ENCODE data around the gene GLIS1.

GLIS1 gene

DNA sequence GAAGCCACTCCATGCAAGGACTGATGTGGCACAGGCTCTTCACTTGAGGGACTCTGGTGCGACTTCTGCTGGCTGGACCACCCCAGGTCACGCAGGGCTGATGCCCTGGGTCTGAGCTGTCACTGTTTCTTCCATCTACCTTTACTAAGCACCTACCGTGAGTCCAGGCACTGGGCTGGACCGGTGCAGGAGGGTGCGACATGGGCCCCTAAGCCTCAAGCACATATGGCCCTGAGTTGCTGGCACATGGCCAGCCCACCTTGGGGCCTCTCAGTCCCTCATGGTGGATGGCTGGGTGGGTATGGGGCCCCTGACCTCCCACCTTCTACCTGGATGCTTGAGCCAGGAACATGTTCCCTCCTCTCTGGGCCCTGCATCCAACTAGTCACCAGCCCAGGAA, 203.7 kb downstream of the GLIS1 start:
- no peak for DNase-seq (ENCODE audit: low read depth in 2 of 2)

- DNase-seq (ENCODE audit: low read depth in 2 of 2) = no peak
Measured at GRCh38 chr1:53532912-53533311, 206.1 kb downstream of the GLIS1 start.

GRCh38 chr1:53532377-53532776, 206.6 kb downstream of the GLIS1 start:
- DNase-seq (ENCODE audit: low read depth in 2 of 2) = no peak

DNA sequence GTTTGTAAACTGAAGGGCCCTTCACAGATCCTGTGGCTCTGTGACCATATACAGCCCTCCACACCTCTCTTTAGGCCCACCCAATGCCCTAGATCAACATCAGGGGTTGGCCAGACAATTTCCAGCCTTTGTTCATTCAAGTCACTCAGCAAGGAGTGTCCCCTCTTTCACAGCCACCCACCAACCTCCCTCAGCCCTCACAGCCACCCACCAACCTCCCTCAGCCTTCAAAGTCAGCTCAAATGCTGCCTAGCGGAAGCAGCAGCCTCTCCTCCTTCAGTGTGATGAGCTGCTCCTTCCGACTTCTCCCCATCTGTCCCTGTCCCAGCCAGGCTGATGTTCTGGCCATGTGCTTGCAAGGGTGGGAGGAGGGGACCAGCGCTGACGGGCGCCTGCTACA, 208.4 kb downstream of the GLIS1 start:
- DNase-seq (ENCODE audit: low read depth in 2 of 2) = no peak

- DNase-seq (ENCODE audit: low read depth in 2 of 2) = no peak
Measured at GRCh38 chr1:53529555-53529954, 209.4 kb downstream of the GLIS1 start.

GRCh38 chr1:53527368-53527767, 211.6 kb downstream of the GLIS1 start:
- DNase-seq (ENCODE audit: low read depth in 2 of 2) = no peak

GRCh38 chr1:53526451-53527101, 212.4 kb downstream of the GLIS1 start:
- DNase-seq (ENCODE audit: low read depth in 2 of 2) = no peak

- DNase-seq (ENCODE audit: low read depth in 2 of 2) = no peak
Measured at GRCh38 chr1:53525595-53525994, 213.4 kb downstream of the GLIS1 start.

DNA sequence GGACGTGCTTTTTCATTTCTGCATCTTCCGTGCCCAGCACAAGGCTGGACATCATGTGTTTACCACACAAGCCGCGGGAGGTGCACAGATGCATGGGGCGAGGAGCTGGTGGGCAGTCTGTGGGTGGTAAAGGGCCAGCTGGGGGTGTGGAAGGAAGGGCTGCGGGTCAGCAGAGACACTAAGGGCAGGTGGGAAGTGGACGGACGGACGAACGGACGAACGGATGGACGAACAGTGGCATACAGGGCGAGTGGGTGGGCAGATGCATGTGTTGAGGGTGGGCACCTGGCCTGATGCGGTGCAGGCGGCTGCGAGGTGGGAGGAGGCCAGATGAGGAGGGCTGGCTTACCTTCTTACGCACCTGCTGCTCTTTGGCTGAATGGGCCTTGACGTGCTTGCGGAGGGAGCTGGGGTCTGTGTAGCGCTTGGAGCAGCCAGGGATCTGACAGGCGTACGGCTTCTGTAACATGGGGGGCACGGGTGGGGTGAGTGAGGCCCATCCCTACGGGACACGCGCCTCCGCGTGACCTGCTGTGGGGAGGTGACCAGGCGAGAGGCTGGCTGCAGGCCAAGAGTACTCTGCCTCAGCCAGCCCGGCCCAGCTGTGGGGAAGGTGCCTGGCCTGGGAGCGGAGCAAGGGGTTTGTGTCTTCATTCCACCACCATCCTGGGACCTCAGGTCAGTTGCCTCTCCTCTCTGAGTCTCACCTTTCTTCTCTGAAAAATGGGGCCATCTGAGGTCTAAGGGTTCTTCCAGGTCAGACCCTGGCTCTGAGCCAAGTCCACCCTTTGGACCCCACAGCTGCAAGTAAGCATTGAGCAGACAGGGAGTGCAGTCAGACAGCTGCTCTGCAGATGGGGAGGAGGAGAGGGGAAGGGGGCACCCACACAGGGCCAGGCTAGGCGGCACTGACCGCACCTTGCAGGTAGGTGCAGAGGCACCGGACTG, 214.3 kb downstream of the GLIS1 start:
- no peak for DNase-seq (ENCODE audit: low read depth in 2 of 2)

GRCh38 chr1:53521924-53522552, 216.9 kb downstream of the GLIS1 start:
- DNase-seq (ENCODE audit: low read depth in 2 of 2) = no peak

GRCh38 chr1:53520481-53520880, 218.5 kb downstream of the GLIS1 start:
- DNase-seq (ENCODE audit: low read depth in 2 of 2) = no peak

DNA sequence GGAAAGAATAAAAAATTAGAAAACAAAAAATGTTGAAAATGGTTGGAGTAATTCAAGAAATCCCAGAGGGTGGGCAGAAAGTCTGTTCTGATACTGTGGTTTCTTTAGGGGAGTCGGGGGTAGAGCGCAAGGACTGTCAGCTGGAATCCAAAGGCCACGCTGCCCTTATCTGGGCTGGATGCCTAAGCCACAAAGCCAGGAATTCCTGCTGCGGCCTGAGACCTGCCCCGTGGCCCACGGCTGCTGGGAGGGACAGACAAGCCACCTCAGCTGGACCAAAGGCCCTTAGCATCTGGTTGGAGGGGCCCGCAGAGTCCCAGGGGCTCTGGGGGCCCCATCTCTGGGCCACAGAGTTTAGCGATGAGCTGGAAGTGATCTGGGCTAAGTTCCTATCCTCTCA, 219.5 kb downstream of the GLIS1 start:
- DNase-seq (ENCODE audit: low read depth in 2 of 2) = no peak

DNA sequence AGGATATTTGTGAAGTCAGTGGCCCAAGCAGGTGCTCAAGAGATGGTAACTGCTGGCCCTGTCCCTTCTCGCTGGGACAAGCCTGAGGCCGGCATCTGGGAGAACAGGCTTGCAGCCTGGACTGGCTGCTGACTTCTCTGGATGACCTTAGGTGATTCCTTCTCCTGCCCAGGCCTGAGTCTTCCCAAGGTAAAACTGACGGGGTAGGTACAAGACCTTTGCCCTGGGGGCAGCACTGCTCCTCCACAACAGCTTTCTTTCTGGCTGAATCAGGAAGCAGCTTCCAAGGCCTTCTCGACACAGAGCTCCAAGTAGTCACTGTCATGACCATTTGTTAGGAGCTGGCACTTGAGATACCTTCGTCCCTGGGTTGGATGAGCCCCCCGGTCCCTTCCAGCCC, 220.2 kb downstream of the GLIS1 start:
- no peak for DNase-seq (ENCODE audit: low read depth in 2 of 2)

DNA sequence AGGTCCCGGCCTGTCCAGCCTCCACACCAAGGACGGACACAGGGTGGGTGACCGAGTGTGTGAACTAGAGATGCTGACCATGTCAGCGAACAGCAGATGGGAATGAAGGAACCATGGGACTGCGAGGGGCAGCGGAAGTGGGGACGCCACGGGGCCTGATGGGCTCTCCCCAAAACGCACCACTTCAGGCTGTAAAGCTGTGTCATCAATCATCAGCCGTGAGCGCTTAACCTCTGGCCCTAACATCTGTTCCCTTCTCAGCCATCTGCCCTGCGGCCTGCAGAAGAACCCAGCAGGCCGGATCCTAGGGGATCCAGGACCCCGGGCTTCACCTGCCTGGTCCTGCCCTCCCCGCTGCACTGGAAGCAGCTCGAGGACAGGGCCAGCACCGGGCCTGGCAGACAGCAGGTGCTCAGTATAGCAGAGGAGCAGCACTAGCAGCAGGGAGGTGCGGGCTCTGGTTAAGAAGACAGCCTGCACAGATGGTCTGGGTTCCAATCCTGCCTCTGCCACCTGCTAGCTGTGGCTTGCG, 221.1 kb downstream of the GLIS1 start:
- DNase-seq (ENCODE audit: low read depth in 2 of 2) = no peak

- no peak for DNase-seq (ENCODE audit: low read depth in 2 of 2)
Measured at GRCh38 chr1:53517109-53517508, 221.9 kb downstream of the GLIS1 start.

GRCh38 chr1:53516181-53516580, 222.8 kb downstream of the GLIS1 start:
- no peak for DNase-seq (ENCODE audit: low read depth in 2 of 2)

DNA sequence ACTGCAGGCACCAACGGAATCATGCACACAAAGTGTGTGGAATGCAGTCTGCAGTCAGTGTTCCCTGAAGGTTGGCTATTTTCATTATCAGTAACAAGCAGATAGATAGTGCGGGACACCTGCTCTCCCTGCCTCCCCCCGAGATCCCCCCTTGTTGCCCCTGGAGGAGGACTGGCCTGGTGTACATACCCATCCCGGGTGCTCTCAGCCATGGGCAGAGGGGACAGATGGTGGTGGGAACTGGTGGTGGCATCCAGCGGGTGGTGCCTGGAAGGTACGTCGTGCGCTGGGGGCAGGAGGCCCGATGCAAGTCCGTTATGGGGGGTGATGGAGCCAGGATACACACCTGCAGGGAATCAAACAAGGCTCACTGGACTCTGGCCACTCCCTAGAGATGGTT, 224.5 kb downstream of the GLIS1 start:
- no peak for DNase-seq (ENCODE audit: low read depth in 2 of 2)

DNA sequence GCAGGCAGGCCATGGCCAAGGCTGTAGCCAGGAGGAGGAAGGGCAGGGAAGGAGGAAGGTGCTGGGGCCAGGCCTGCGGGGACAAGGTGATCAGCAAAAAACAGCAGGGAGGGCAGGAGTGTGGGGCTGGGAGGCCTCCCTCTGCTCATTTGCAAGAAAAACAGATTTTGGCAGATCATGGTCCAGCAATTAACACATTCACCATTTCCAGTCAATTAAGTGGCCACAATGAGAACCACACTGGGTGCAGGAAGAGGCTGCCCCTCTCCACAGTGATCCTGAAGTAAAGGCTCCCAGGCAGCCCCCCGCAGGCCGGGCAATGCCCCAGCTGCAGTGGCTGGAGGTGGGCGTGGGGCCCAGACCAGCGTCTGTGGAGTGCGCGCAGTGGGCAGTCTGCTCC, 225.1 kb downstream of the GLIS1 start:
- DNase-seq (ENCODE audit: low read depth in 2 of 2) = no peak

DNA sequence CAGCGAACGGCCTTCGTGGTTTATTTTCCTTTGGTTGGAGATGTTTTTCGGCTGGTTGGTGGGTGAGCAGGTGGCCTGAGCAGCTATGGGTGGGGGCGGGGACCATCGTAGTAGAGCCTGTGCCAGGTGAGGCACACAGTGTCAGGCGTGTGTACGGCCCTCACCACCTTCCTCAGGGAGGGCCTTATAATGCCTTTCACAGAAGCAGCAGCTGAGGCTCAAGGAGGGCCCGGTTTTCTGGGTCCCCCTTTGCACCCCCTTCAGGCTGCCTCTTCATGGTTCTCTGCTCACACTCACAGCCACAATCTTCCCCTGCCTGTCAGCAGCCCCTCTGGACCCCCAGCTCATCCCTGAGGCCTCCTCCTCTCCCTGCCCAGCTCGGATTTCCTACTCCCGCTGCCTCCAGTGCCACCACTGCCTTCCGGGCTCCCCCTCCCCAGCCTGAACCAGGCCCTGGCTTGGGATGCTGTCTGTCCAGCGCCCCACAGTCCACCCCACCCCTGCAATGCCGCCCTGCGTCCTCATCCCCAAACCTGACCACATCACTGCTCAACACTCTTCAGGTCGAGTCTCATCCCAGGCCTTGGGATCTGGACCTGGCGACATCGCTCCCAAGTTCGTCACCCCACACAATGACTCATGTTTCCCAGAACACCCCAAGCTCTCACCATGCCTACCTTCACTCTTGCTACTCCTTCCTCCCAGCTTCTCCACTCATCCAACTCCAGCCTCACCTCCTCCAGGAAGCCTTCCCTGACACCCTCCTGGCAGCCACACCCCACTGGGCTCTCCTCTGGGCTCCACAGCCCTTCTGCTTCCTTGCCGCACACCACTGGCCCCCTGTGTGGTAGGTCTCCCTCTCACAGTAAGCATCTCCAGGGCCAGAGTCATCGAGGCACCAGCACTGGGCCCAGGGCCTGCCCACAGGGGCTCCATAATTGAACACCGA, 225.9 kb downstream of the GLIS1 start:
- no peak for DNase-seq (ENCODE audit: low read depth in 2 of 2)

DNA sequence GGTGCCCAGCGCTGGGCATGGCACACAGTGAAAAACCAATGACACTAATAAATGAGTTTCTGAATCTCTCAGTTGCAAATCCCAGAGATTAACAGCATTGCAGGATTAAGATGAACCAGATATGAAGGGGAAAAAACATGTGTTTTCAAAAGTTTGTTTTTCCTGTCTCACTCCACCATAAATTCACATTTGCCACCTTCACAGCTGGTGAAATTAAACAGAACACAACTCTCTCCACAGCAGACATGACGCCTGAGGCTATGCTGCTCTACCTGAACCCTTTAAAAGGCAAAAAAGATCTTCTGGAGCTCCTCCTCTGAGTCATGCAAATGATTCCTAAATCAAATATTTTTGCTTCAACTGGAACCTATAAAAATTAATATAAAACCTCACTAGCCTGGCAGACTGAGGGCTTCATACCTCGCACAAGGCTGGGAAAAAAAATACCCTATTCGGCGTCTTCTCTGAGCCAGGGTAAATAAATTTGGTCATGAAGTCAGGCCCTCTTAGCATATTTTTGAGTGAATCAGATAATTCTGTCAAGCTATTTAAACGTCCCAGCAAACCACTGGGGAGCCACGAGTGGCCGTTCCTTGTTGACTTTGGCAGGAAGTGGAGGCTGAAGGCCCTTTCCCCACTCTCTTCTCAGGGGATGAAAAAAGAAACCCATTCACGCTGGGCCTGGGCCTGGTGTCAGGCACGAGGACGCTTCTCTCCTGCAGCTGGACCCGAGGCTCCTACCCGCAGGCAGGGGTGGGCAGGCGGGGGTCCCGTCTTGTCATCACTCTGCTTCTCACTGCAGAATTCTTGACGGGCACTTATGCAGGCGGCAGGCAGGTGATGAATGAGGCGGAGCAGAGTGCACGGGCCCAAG, 226.8 kb downstream of the GLIS1 start:
- DNase-seq (ENCODE audit: low read depth in 2 of 2) = no peak

Data from activated CD8-positive, alpha-beta memory T cell treated with anti-CD3 and anti-CD28 coated beads for 4 hours (primary cell).